Mesendoderm (in vitro differentiated cells): Measurements from ENCODE around the gene SHROOM2.
A peak's percentile ranks its signal among the peaks of the same experiment; 100 is the strongest.

Experiments
- DNase-seq: peaks from one replicate; pipeline ENCODE4 v3.0.0; 2013
- H2AK5ac ChIP-seq: 2 replicates; pipeline ENCODE4 v1.6.1; 2013; ENCODE audit warnings: low read length, inconsistent platforms
- H2BK120ac ChIP-seq: 2 replicates; pipeline ENCODE4 v1.6.1; 2013; ENCODE audit warnings: low read depth, mild to moderate bottlenecking, low read length, moderate library complexity, mixed read lengths
- H2BK15ac ChIP-seq: replicated peaks from 2 replicates; pipeline ENCODE4 v1.6.1; 2013; ENCODE audit warnings: low read depth, mild to moderate bottlenecking, moderate library complexity
- H2BK5ac ChIP-seq: 2 replicates; pipeline ENCODE4 v1.6.1; 2013; ENCODE audit warnings: low read length, inconsistent platforms
- H3K18ac ChIP-seq: 2 replicates; pipeline ENCODE4 v1.6.1; 2013; ENCODE audit warnings: mild to moderate bottlenecking, low read length, mixed read lengths
- H3K23ac ChIP-seq: one replicate; pipeline ENCODE4 v1.6.1; 2013; ENCODE audit warnings: low read length
- H3K27ac ChIP-seq: 2 replicates; pipeline ENCODE4 v1.5.1; 2013; ENCODE audit warnings: low read depth, mild to moderate bottlenecking, inconsistent platforms, low read length, moderate library complexity
- H3K27me3 ChIP-seq: 2 replicates; pipeline ENCODE4 v1.6.1; 2013; ENCODE audit warnings: low read length, control low read depth, mild to moderate bottlenecking, inconsistent platforms; ENCODE audit not compliant: insufficient read depth, poor library complexity
- H3K36me3 ChIP-seq: 2 replicates; pipeline ENCODE4 v1.6.1; 2013; ENCODE audit warnings: low read length, inconsistent platforms; ENCODE audit not compliant: control insufficient read depth, insufficient read depth
- H3K4ac ChIP-seq: one replicate; pipeline ENCODE4 v1.6.1; 2013; ENCODE audit warnings: low read depth, mild to moderate bottlenecking, low read length, moderate library complexity
- H3K4me1 ChIP-seq: 2 replicates; pipeline ENCODE4 v1.6.1; 2013; ENCODE audit warnings: low read depth, low read length, inconsistent platforms; ENCODE audit not compliant: control insufficient read depth
- H3K4me2 ChIP-seq: 2 replicates; pipeline ENCODE4 v1.6.1; 2013; ENCODE audit warnings: low read length
- H3K4me3 ChIP-seq: 2 replicates; pipeline ENCODE4 v1.5.1; 2013; ENCODE audit warnings: mild to moderate bottlenecking, low read length
- H3K56ac ChIP-seq: one replicate; pipeline ENCODE4 v1.6.1; 2013; ENCODE audit warnings: low read length
- H3K79me1 ChIP-seq: 2 replicates; pipeline ENCODE4 v1.6.1; 2013; ENCODE audit warnings: low read length, inconsistent platforms
- H3K79me2 ChIP-seq: 2 replicates; pipeline ENCODE4 v1.6.1; 2013; ENCODE audit warnings: mild to moderate bottlenecking, low read length; ENCODE audit not compliant: control insufficient read depth, insufficient read depth
- H3K9ac ChIP-seq: 2 replicates; pipeline ENCODE4 v1.6.1; 2013; ENCODE audit warnings: low read length, inconsistent platforms
- H4K5ac ChIP-seq: one replicate; pipeline ENCODE4 v1.6.1; 2013; ENCODE audit warnings: low read length
- H4K8ac ChIP-seq: one replicate; pipeline ENCODE4 v1.6.1; 2013; ENCODE audit warnings: low read depth, mild to moderate bottlenecking, control low read depth, low read length, moderate library complexity
- WGBS: extraction: QIAGEN DNeasy Blood & Tissue Kit; methylation state at CpG from one replicate; pipeline ENCODE4 v1.1.7; 2013; ENCODE audit warnings: low lambda C conversion rate, missing lambda C conversion rate; ENCODE audit not compliant: insufficient coverage; ENCODE audit errors: extremely low coverage; 5-methylcytosine and 5-hydroxymethylcytosine counted together

SHROOM2 gene

DNA sequence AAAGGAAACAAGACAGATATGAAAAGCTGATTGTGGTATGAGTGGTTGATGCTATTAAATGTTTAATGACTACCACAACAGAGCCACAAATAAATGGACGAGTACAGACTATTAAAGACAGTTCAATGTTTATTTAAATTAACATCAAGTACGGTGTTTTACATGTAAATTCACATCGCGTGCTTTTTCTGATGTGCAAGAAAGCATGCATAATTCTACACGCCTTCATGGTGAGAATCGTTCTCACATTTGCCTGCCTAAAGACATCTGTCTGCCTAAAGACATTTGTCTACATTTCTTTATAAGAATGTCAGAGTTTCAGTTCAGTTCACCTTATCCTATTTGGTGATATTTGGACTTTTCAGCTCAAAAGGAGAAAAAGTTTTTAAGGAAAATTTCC, 13.3 kb upstream of the SHROOM2 start:
- no peak overlapping the region for H3K4me2 ChIP-seq
- no peak overlapping the region for H3K23ac ChIP-seq
- no peak overlapping the region for H3K18ac ChIP-seq
- no peak overlapping the region for H3K56ac ChIP-seq
- no peaks in the 10 kb centered on the region for H3K79me2 ChIP-seq
- H2BK120ac ChIP-seq, result no peak overlapping the region
- no peaks in the 10 kb centered on the region for H3K36me3 ChIP-seq
- H3K4me3 ChIP-seq, result no peak overlapping the region
- H2BK5ac ChIP-seq, result no peak overlapping the region
- no peaks in the 10 kb centered on the region for H3K27me3 ChIP-seq
- no peak overlapping the region for H4K8ac ChIP-seq
- no peak for DNase-seq
- no peak overlapping the region for H3K27ac ChIP-seq
- H2AK5ac ChIP-seq, result no peak overlapping the region
- no peak overlapping the region for H3K9ac ChIP-seq
- no peak overlapping the region for H4K5ac ChIP-seq
- no CpG with 5 or more reads among the region's 6 CpGs for WGBS
- H3K79me1 ChIP-seq, result no peaks in the 10 kb centered on the region
- no peak overlapping the region for H2BK15ac ChIP-seq
- H3K4ac ChIP-seq, result no peak overlapping the region
- H3K4me1 ChIP-seq, result no peaks in the 10 kb centered on the region

DNA sequence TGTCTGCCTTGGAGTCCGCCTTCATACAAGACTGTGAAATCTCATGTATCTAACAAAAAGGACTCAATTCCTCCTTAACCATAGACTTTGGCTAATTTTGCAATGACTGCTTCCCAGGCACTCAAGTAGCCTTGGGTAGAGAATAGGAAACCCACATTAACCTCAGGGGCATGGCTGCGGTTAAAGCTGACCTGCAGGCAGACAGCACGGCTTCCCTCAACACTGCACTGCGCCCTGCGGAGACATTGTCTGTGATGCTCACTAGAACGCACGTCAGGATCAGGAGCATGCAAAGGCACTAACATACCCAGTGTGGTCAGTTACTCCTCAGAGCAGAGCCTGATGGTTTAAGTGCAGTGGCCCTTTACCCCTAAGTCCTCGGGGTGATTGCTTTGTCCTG, 10.3 kb upstream of the SHROOM2 start:
- H3K27ac ChIP-seq, result no peak overlapping the region
- H3K9ac ChIP-seq, result no peak overlapping the region
- H3K23ac ChIP-seq, result no peak overlapping the region
- no peaks in the 10 kb centered on the region for H3K79me2 ChIP-seq
- H3K56ac ChIP-seq, result no peak overlapping the region
- no peaks in the 10 kb centered on the region for H3K4me1 ChIP-seq
- H3K4me3 ChIP-seq, result no peak overlapping the region
- H3K36me3 ChIP-seq, result no peaks in the 10 kb centered on the region
- H4K8ac ChIP-seq, result no peak overlapping the region
- no peak overlapping the region for H2BK15ac ChIP-seq
- H3K79me1 ChIP-seq, result no peaks in the 10 kb centered on the region
- no peak overlapping the region for H3K18ac ChIP-seq
- no CpG with 5 or more reads among the region's 8 CpGs for whole genome bisulfite sequencing
- no peak overlapping the region for H3K4me2 ChIP-seq
- no peaks in the 10 kb centered on the region for H3K27me3 ChIP-seq
- no peak overlapping the region for H3K4ac ChIP-seq
- H2BK120ac ChIP-seq, result no peak overlapping the region
- H4K5ac ChIP-seq, result no peak overlapping the region
- H2BK5ac ChIP-seq, result no peak overlapping the region
- H2AK5ac ChIP-seq, result no peak overlapping the region
- no peak for DNase-seq

GRCh38 chrX:9781941-9782340, 4.3 kb upstream of the SHROOM2 start:
- Histone ChIP-seq H3K4me1 (no peaks in the 10 kb centered on the region), H3K27me3 (no peaks in the 10 kb centered on the region), H3K4ac (no peak overlapping the region), H2BK120ac (no peak overlapping the region), H3K79me1 (no peaks in the 10 kb centered on the region), H3K56ac (no peak overlapping the region), H2BK5ac (no peak overlapping the region), H2AK5ac (no peak overlapping the region), H3K4me2 (no peak overlapping the region), H3K4me3 (no peak overlapping the region), H3K23ac (no peak overlapping the region), H3K18ac (no peak overlapping the region), H3K36me3 (no peaks in the 10 kb centered on the region), H4K5ac (no peak overlapping the region), H3K27ac (no peak overlapping the region), H4K8ac (no peak overlapping the region), H3K79me2 (no peaks in the 10 kb centered on the region), H3K9ac (no peak overlapping the region), H2BK15ac (no peak overlapping the region)
- WGBS, result no CpG with 5 or more reads among the region's 7 CpGs
- DNase-seq, result no peak

GRCh38 chrX:9784332-9784731, 1.9 kb upstream of the SHROOM2 start:
- Histone ChIP-seq H2AK5ac (no peak overlapping the region), H4K8ac (no peak overlapping the region), H3K27me3 (no peaks in the 10 kb centered on the region), H3K56ac (no peak overlapping the region), H3K23ac (no peak overlapping the region), H2BK120ac (no peak overlapping the region), H3K4ac (no peak overlapping the region), H3K36me3 (no peaks in the 10 kb centered on the region), H3K79me1 (no peaks in the 10 kb centered on the region), H3K4me1 (peaks cover 4% of the 10 kb centered on the region), H3K9ac (no peak overlapping the region), H3K4me2 (no peak overlapping the region), H3K18ac (no peak overlapping the region), H3K27ac (no peak overlapping the region), H4K5ac (no peak overlapping the region), H3K4me3 (no peak overlapping the region), H3K79me2 (no peaks in the 10 kb centered on the region), H2BK15ac (no peak overlapping the region), H2BK5ac (no peak overlapping the region)
- WGBS, result no CpG with 5 or more reads among the region's 8 CpGs
- no peak for DNase-seq

- peak overlapping the region; percentile 21 for H2BK120ac ChIP-seq
- peak overlapping the region; percentile 73 for H3K56ac ChIP-seq
- no peaks in the 10 kb centered on the region for H3K79me1 ChIP-seq
- no peak for DNase-seq
- no peak overlapping the region for H2BK15ac ChIP-seq
- no peak overlapping the region for H3K4me3 ChIP-seq
- no peak overlapping the region for H4K5ac ChIP-seq
- H3K9ac ChIP-seq, result peak overlapping the region; percentile 38
- peaks cover 2% of the 10 kb centered on the region for H3K79me2 ChIP-seq
- H3K27ac ChIP-seq, result no peak overlapping the region
- peak overlapping the region; percentile 31 for H3K4me2 ChIP-seq
- no peak overlapping the region for H3K4ac ChIP-seq
- peak overlapping the region; percentile 96 for H3K18ac ChIP-seq
- WGBS, result no CpG with 5 or more reads among the region's 58 CpGs
- H3K4me1 ChIP-seq, result peaks cover 4% of the 10 kb centered on the region
- H4K8ac ChIP-seq, result peak overlapping the region; percentile 56
- H3K23ac ChIP-seq, result no peak overlapping the region
- H2AK5ac ChIP-seq, result no peak overlapping the region
- no peak overlapping the region for H2BK5ac ChIP-seq
- H3K27me3 ChIP-seq, result no peaks in the 10 kb centered on the region
- H3K36me3 ChIP-seq, result no peaks in the 10 kb centered on the region
These were observed 830 bp upstream of the SHROOM2 start for GRCh38 chrX:9785254-9785943.
